IPS-11a (cell line): ENCODE data around the gene MAP7.
"Not testable (repeated sequence)": the region's sequence is repeated elsewhere in the genome, so short reads cannot be mapped to it uniquely, and the experiment has no call there.

Experiments
- H3K4me3 ChIP-seq: one replicate; pipeline ENCODE4 v1.5.1; 2013; ENCODE audit warnings: low read depth, low read length, control low read depth

Gene MAP7

DNA sequence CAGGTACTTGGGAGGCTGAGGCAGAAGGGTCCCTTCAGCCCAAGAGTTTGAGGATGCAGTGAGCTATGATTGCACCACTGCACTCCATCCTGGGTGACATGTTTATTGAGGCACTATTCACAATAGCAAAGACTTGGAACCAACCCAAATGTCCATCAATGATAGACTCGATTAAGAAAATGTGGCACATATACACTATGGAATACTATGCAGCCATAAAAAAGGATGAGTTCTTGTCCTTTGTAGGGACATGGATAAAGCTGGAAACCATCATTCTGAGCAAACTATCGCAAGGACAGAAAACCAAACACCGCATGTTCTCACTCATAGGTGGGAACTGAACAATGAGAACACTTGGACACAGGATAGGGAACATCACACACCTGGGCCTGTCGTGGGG lies 149.0 kb downstream of the MAP7 start:
- H3K4me3 ChIP-seq = not testable (repeated sequence)

- H3K4me3 ChIP-seq = no peak overlapping the region
These were observed 151.8 kb downstream of the MAP7 start for GRCh38 chr6:136398453-136398852.

DNA sequence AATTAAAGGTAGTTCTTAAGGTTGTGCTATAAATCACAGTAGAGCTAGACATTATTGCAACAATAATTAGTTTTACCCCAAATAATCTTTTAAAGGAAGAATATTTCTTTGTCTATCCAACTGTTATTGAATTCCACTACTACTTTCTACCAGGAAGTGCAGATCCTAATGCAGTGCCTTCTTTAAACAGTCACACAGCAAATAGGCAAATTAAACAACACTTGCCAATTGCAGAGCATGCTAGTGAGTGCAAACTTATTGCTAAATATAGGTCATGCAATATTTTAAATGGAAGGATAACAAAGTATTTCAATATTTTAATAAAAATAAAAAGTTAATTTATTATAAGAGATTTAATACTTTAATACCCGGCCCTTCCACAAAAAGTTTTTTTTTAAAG lies 153.3 kb downstream of the MAP7 start:
- no peak overlapping the region for H3K4me3 ChIP-seq

- not testable (repeated sequence) for H3K4me3 ChIP-seq
These were observed 159.3 kb downstream of the MAP7 start for GRCh38 chr6:136390959-136391358.

DNA sequence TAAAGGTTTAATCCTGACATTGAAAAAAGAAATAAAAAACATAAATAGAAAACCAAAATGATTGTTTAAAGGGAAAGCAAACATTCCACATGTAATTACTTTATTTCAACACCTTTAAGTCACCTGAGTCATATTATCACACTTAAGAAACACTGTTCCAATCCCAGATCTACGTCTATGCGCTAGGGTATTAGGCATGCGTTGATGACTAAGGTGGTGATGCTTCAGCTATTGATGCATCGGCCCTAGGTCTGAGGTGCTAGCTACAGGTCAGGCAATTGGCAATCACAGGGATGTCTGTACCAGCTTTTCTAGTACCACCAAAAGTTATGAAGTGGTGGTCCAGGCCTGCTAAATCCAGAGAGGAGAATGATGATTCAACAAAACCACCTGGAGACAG lies 162.9 kb downstream of the MAP7 start:
- H3K4me3 ChIP-seq = no peak overlapping the region

- H3K4me3 ChIP-seq = no peak overlapping the region
These were observed 166.8 kb downstream of the MAP7 start for GRCh38 chr6:136383268-136383937.

GRCh38 chr6:136382676-136383252 lies 167.5 kb downstream of the MAP7 start:
- H3K4me3 ChIP-seq = no peak overlapping the region

DNA sequence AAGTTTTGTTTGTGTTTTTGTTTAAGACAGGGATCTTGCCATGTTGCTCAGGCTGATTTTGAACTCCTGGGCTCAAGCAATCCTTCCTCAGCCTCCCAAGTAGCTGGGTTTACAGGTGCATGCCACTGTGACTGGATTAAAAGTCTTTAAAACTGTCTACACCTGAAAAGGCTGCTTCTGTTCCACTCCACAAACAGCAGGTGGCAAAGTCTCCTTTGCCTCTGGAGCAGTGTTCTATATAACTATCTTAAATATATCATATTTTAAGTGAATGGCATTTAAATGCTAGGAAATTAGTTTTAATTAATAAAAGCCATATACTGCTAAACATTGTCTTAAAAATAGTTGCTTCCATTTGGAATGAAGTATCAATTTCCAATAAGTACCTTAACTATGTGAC lies 171.3 kb downstream of the MAP7 start:
- no peak overlapping the region for H3K4me3 ChIP-seq

GRCh38 chr6:136375836-136376235 lies 174.4 kb downstream of the MAP7 start:
- H3K4me3 ChIP-seq = not testable (repeated sequence)

DNA sequence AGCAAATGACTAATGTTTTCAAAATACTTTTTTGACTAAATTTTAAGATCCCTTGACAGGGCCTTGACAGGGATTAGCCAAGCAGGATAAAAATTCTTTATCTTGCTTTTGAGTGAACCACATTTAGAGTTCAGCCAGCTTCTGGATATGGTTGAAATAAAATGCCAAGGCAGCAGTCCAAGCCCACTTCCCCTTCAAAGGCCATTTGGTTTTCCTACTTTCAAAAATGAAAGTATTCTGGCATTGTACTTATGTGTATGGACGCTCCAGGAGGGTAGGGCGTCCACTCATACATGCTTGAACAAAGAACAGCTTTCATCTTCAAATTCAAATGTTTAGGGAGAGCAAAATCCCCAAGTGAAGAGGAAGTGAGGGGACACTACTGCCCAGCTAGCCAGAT lies 178.3 kb downstream of the MAP7 start:
- no peak overlapping the region for H3K4me3 ChIP-seq

- H3K4me3 ChIP-seq = no peak overlapping the region
These were observed 179.1 kb downstream of the MAP7 start for GRCh38 chr6:136370988-136371728.

DNA sequence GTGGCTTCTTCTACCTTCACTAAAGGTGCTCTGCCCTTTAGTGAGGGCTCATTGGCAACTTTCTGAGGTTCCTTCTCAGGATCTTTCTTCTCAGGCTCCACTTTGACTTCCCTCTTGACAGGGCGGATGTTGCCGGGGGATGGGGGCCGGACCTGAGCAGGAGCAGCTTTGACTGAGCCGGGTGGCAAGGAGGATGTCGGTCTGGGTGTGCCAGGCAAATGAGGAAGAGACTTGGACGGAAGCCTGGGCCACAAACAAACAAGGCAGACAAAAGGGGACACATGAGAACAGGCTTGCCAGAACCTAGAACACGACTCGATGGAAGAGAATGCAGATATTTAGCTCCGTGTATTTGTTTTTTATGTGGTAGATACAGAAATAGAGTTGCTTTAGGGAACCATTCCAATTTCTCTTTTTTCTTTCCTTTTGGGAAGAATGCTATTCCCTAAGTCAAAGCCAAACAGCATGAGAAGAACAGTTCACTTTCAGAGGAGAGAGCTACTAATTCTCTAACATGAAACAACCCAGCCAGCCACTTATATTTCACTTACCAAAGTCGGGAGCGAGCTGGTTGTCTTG lies 184.4 kb downstream of the MAP7 start:
- H3K4me3 ChIP-seq = no peak overlapping the region

DNA sequence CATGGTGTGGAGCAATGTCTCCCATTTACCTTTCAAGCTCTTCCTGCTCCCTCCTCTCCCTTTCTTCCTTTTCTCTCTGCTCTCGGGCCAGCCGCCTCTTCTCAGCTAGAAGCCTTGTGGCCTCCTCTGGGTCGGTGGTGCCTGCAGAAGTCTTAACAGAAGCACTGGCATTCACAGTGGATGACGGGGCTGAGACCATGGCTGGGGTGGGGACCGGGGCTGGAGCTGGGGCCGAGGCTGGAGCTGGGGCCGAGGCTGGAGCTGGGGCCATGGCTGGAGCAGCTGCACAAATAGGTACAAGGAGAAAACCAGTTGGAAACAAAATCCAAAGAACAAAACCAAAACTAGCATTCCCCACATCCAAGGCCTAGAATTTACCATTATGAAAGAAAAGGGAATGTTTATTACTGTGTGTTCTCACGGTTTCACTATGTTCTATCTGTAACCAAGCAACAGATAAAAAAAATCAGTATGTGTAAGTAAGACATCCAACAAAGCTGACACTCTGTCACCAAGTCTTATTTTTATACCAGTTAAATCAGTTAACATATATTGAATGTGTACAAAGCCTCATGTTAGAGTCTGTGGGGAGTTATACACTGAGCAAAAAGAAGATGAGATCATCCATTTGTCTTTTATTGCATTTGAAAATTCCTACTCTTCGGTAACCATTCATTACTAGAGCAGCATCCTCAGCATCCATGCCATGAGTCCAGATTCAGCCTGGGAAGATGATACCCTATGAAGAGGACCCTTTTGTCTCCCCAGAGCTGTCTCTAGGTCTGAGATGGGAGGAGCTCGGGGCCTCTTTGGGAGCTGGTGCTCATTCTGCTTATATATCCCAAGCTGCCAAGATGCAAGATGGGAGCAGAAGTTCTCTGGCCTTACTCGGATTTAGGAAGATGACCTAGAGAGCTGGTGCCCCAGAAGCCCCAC lies 187.5 kb downstream of the MAP7 start:
- no peak overlapping the region for H3K4me3 ChIP-seq

DNA sequence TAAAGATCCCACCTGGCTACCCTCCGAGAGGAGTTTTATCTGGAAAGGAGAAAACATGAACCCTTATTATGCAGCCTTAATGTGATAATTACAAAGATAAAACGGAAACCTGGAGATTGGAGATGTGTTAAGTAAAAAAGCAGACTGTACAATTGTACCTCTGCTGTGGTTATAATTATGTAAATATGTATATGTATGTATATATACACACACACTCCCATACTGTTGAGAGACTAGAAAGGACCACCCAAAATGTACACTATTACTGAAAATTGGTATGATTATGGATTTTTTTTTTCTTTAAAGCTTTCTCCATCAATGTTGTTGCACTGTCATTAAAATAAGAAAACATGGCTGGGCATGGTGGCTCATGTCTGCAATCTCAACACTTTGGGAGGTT lies 188.4 kb downstream of the MAP7 start:
- no peak overlapping the region for H3K4me3 ChIP-seq

DNA sequence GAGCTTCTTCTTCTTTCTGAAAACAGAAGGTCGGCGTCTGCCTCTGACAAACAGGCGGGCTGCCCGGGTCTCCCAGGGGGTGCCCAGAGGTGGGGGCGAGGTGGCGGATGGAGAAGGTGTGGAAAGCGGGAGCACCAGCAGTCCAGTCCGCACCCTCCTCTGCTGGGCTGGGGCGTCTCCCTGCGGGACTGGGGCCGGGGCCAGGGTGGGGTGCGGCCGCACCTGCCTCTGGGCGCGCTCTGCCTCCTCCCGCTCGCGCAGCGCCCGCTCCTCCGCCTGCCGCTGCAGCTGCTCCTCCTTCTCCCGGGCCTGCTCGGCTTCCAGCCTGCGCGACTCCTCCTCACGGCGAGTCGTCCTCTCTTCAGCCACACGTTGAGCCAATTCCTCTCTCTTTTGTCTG lies 189.4 kb downstream of the MAP7 start:
- no peak overlapping the region for H3K4me3 ChIP-seq

DNA sequence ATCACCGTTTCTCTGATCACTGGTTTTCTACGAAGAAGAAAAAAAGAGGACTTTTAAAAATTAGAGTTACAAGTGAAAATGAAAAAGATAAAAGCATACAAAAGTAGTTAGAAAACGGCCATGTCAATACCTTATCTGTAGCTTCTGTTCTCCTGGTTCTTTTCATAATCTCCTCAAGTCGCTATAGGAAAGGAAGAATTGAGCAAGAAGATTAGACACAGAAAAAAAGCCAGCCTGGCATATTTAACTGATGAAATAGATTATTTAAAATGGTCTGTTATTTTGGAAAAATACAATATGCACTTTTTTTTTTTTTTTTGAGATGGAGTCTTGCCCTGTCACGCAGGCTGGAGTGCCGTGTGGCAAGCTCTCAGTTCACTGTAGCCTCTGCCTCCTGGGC lies 190.4 kb downstream of the MAP7 start:
- H3K4me3 ChIP-seq = no peak overlapping the region

GRCh38 chr6:136351518-136352110 lies 198.6 kb downstream of the MAP7 start:
- H3K4me3 ChIP-seq = no peak overlapping the region

- no peak overlapping the region for H3K4me3 ChIP-seq
These were observed 199.3 kb downstream of the MAP7 start for GRCh38 chr6:136350914-136351313.

DNA sequence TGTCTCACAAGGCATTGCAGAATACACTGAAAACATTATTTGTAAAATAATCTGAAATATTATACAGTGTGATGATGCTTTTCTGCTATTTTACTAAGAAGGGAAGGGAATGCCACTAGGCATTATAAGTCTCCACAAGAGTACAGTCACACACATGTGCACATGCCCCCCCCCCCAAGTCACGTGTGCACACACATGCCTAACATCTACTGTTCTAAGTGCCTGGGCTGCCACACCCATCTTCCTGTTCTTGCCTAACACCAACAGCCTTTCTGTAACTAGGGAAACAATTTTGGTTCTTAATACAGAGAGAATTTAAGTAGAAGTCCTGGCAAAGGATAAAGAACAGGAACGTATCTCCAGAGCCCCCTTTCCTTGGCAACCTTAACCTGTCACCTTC lies 202.4 kb downstream of the MAP7 start:
- no peak overlapping the region for H3K4me3 ChIP-seq

GRCh38 chr6:136345145-136345544 lies 205.1 kb downstream of the MAP7 start:
- H3K4me3 ChIP-seq = no peak overlapping the region

- H3K4me3 ChIP-seq = no peak overlapping the region
These were observed 205.8 kb downstream of the MAP7 start for GRCh38 chr6:136344420-136344819.
